C4-2B (cell line): ENCODE results near the gene NFASC.

ENCODE experiments used
- ZFX ChIP-seq: fragments of 450-650 bp; IDR thresholded peaks from 2 replicates; pipeline ENCODE4 v1.6.1; 2017
- TF ChIP-seq, protein P1 (sequence below): fragments of 450-650 bp; conservative IDR thresholded peaks from 2 replicates; pipeline ENCODE4 v1.5.1; 2017; ENCODE audit warnings: mild to moderate bottlenecking

DNA sequence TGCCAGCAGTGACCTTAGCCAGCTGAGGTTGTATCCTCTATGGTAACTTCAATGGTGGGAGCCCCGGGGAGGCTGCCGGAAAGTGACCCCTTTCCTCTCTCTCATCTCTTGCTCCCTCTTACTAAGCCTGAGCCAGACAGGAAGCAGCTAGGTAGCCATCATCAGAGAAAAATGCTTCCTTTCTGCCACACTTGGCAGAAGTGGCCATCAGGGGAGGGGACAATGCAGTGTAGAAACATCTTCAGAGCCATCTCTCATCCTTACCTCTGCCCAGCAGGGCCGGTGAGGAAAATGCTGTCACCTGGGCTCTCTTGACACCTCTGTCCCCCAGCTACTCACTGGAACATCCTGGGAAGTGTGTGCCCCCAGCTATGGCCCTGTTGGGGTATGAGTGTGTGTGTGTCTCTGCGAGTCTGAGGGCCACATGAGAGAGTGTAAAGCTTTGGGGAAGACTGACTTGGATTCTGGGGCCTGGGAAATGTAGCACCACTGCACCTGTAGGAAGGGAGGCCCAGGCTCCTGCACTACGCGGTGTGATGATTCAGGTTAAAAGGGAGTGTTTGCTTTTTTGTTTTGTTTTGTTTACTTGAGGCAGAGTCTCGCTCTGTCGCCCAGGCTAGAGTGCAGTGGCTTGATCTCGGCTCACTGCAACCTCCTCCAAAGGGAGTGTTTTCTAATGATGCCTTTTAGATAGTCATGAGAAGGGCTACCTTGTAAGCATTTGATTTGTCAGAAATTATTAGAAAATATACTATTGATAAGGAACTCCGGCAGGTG lies 123.6 kb downstream of the NFASC start:
- TF ChIP-seq ZFX, result no peak
- TF ChIP-seq, protein P1, sequence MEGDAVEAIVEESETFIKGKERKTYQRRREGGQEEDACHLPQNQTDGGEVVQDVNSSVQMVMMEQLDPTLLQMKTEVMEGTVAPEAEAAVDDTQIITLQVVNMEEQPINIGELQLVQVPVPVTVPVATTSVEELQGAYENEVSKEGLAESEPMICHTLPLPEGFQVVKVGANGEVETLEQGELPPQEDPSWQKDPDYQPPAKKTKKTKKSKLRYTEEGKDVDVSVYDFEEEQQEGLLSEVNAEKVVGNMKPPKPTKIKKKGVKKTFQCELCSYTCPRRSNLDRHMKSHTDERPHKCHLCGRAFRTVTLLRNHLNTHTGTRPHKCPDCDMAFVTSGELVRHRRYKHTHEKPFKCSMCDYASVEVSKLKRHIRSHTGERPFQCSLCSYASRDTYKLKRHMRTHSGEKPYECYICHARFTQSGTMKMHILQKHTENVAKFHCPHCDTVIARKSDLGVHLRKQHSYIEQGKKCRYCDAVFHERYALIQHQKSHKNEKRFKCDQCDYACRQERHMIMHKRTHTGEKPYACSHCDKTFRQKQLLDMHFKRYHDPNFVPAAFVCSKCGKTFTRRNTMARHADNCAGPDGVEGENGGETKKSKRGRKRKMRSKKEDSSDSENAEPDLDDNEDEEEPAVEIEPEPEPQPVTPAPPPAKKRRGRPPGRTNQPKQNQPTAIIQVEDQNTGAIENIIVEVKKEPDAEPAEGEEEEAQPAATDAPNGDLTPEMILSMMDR, result no peak
